HG03571 (cell line): ENCODE results near the gene PDGFRB.
A peak's percentile ranks its signal among the peaks of the same experiment; 100 is the strongest.

ENCODE experiments used
- ATAC-seq: cut with Tn5 transposase; IDR thresholded peaks from one replicate; pipeline ENCODE4 v1.9.1; 2021; ENCODE audit not compliant: unreplicated experiment

PDGFRB gene

GRCh38 chr5:150155258-150156026 is at the start of gene PDGFRB:
Gene PDGFRB (minus strand): TSS chr5:150155845. CDS start chr5:150137047, 18,798 bp downstream.
- peak; percentile 51 for ATAC-seq

- ATAC-seq: no peak
Observed at GRCh38 chr5:150204590-150204960, 48.9 kb upstream of the PDGFRB start.

- no peak for ATAC-seq
Observed at GRCh38 chr5:150203832-150204589, 48.4 kb upstream of the PDGFRB start.

- no peak for ATAC-seq
Observed at GRCh38 chr5:150202501-150202900, 46.9 kb upstream of the PDGFRB start.

GRCh38 chr5:150197476-150197875 is 41.8 kb upstream of the PDGFRB start:
- ATAC-seq: no peak

GRCh38 chr5:150196986-150197385 is 41.3 kb upstream of the PDGFRB start:
- no peak for ATAC-seq

GRCh38 chr5:150196514-150196913 is 40.9 kb upstream of the PDGFRB start:
- ATAC-seq: no peak

- no peak for ATAC-seq
Observed at GRCh38 chr5:150195736-150196485, 40.3 kb upstream of the PDGFRB start.

GRCh38 chr5:150192462-150192861 is 36.8 kb upstream of the PDGFRB start:
- no peak for ATAC-seq

GRCh38 chr5:150190987-150191386 is 35.3 kb upstream of the PDGFRB start:
- ATAC-seq: no peak

- ATAC-seq: no peak
Observed at GRCh38 chr5:150190503-150190979, 34.9 kb upstream of the PDGFRB start.

GRCh38 chr5:150189728-150190502 is 34.3 kb upstream of the PDGFRB start, which contains the start of gene SLC6A7:
Gene SLC6A7 (plus strand): TSS chr5:150190062. CDS start chr5:150190328, 266 bp downstream.
- no peak for ATAC-seq

GRCh38 chr5:150189326-150189725 is 33.7 kb upstream of the PDGFRB start:
- no peak for ATAC-seq

GRCh38 chr5:150188146-150188842 is 32.6 kb upstream of the PDGFRB start:
- no peak for ATAC-seq

- ATAC-seq: no peak
Observed at GRCh38 chr5:150186897-150187296, 31.3 kb upstream of the PDGFRB start.

GRCh38 chr5:150186137-150186536 is 30.5 kb upstream of the PDGFRB start:
- ATAC-seq: no peak

GRCh38 chr5:150184990-150185912 is 29.6 kb upstream of the PDGFRB start:
- no peak for ATAC-seq

- ATAC-seq: no peak
Observed at GRCh38 chr5:150184006-150184405, 28.4 kb upstream of the PDGFRB start.

- no peak for ATAC-seq
Observed at GRCh38 chr5:150183436-150183835, 27.8 kb upstream of the PDGFRB start.
